Spleen (tissue), 11 donors: Measurements from ENCODE around the gene SRP72. TPM values are rescaled to one million over a fixed set of nuclear protein-coding genes. Genes with fewer than 3 reads are reported as not detected.
"Not testable (repeated sequence)": the region's sequence is repeated elsewhere in the genome, so short reads cannot be mapped to it uniquely, and the experiment has no call there.

Experiments
- DNase-seq: peaks from one replicate; pipeline ENCODE4 v3.0.0-alpha.2; 2020
- H3K27ac ChIP-seq, 8 donors: fragments of 200-600 bp; sonication (generic) in 7 of 8; 1 replicate in 4 of 8; 2 replicates in 4 of 8; pipeline versions ENCODE4 v1.5.0 to v1.8.0; 2016 to 2021; ENCODE audit warnings: inconsistent platforms in 4 of 8, mild to moderate bottlenecking in 4 of 8, moderate library complexity in 1 of 8
- H3K27me3 ChIP-seq, 7 donors: fragments of 200-600 bp; sonication (generic) in 6 of 7; replicated peaks in 1 of 7; 1 replicate in 4 of 7; 2 replicates in 3 of 7; pipeline versions ENCODE4 v1.5.0 to v1.8.0; 2016 to 2021; ENCODE audit warnings: inconsistent platforms in 3 of 7, mild to moderate bottlenecking in 1 of 7
- H3K36me3 ChIP-seq, 6 donors: fragments of 200-600 bp; sonication (generic) in 5 of 6; 1 replicate in 4 of 6; 2 replicates in 2 of 6; pipeline versions ENCODE4 v1.5.0 to v1.8.0; 2016 to 2021; ENCODE audit warnings: inconsistent platforms in 2 of 6
- H3K4me1 ChIP-seq, 6 donors: fragments of 200-600 bp; sonication (generic) in 5 of 6; 1 replicate in 3 of 6; 2 replicates in 3 of 6; pipeline versions ENCODE4 v1.5.0 to v1.8.0; 2016 to 2021; ENCODE audit warnings: inconsistent platforms in 3 of 6
- H3K4me3 ChIP-seq, 8 donors: fragments of 200-600 bp; sonication (generic) in 7 of 8; 1 replicate in 4 of 8; 2 replicates in 4 of 8; pipeline versions ENCODE4 v1.5.0 to v1.8.0; 2016 to 2021; ENCODE audit warnings: inconsistent platforms in 4 of 8, mild to moderate bottlenecking in 4 of 8, moderate library complexity in 2 of 8
- H3K9me3 ChIP-seq, 8 donors: fragments of 200-600 bp; sonication (generic) in 7 of 8; 1 replicate in 4 of 8; 2 replicates in 4 of 8; pipeline versions ENCODE4 v1.5.0 to v1.8.0; 2016 to 2021; ENCODE audit warnings: inconsistent platforms in 4 of 8
- POLR2A ChIP-seq, 3 donors: fragments of 450-650 bp; IDR thresholded peaks; one replicate each; pipeline ENCODE4 v1.5.1; 2017; ENCODE audit warnings: antibody characterized with exemption in 3 of 3, mild to moderate bottlenecking in 1 of 3
- POLR2AphosphoS5 ChIP-seq, 3 donors: sonication (generic); formaldehyde crosslinking; IDR thresholded peaks; one replicate each; pipeline ENCODE4 v1.5.1; 2017; ENCODE audit warnings: antibody characterized with exemption in 3 of 3
- WGBS, 5 donors: extraction: QIAGEN DNeasy Blood & Tissue Kit in 3 of 5; methylation state at CpG; one replicate each; pipeline versions ENCODE4 v1.1.5 to v1.1.7; 2013 to 2018; 5-methylcytosine and 5-hydroxymethylcytosine counted together
- intact Hi-C: fragments of 100-400 bp; cut with DNase I; formaldehyde crosslinking; loops from one replicate; pipeline ENCODE4 v1.15.0; 2023; ENCODE audit warnings: low total_unique reads
- polyA plus RNA-seq, 3 donors: library from polyadenylated mRNA; stranded (reverse); fragments of 200-250 nt; gene quantifications; one replicate each; pipeline ENCODE4 v1.2.1, GENCODE V29; 2013
- total RNA-seq, 7 donors: library from RNA; depleted of rRNA in 3 of 7; stranded (reverse); fragments of >200 nt in 3 of 7; fragmentation: NEBNext Ultra II Directional in 4 of 7; extraction: Animal tissue kit (Norgen Biotek cat#: 25700) in 4 of 7; gene quantifications; one replicate each; pipeline versions ENCODE4 v1.1.0 to v1.2.1, GENCODE V29; 2016 to 2021
- TF ChIP-seq, protein P1 (sequence below), 11 experiments: fragments of 200-600 bp in 7 of 11; fragments of 450-650 bp in 4 of 11; sonication (generic) in 4 of 11; IDR thresholded peaks in 8 of 11; conservative IDR thresholded peaks in 3 of 11; 1 replicate in 7 of 11; 2 replicates in 4 of 11; pipeline versions ENCODE4 v1.4.0 to v1.8.0; 2016 to 2021; ENCODE audit warnings: antibody characterized with exemption in 11 of 11, inconsistent platforms in 4 of 11, mild to moderate bottlenecking in 1 of 11
- donor health status: healthy with polysubstance abuse.
- donor health status: DM: no; HTN: no; CAD: no; lungs with moderate emphysema.
- donor health status: DM: no; HTN: no; CAD: no.
- donor health status: Bipolar disorder and iron deficiency.
- donor health status: healthy.
- donor health status: DM: no; HTN: no; CAD: no.
- donor health status: DM: yes; HTN: yes; CAD: no.

Gene SRP72
- total and polyA plus RNA-seq, 10 donors: 30.1 to 97.7 (median 78.1) TPM

GRCh38 chr4:56464581-56464980 is 2.8 kb upstream of the SRP72 start:
- no peak for DNase-seq
- Histone ChIP-seq H3K27me3 (no peaks in the 10 kb centered on the region), H3K27ac (no peak overlapping the region), H3K9me3 (no peaks in the 10 kb centered on the region), H3K4me1 (peaks cover 25 to 51% (median 42%) of the 10 kb centered on the region in 6 donors), H3K4me3 (no peak overlapping the region), H3K36me3 (peaks cover 0 to 40% (median 17%) of the 10 kb centered on the region in 6 donors)
- intact Hi-C loops: loop anchor here (10.0 kb wide), 1 partner anchor 520 kb away; the partner anchor contains the start of gene CEP135
- TF ChIP-seq, protein P1, sequence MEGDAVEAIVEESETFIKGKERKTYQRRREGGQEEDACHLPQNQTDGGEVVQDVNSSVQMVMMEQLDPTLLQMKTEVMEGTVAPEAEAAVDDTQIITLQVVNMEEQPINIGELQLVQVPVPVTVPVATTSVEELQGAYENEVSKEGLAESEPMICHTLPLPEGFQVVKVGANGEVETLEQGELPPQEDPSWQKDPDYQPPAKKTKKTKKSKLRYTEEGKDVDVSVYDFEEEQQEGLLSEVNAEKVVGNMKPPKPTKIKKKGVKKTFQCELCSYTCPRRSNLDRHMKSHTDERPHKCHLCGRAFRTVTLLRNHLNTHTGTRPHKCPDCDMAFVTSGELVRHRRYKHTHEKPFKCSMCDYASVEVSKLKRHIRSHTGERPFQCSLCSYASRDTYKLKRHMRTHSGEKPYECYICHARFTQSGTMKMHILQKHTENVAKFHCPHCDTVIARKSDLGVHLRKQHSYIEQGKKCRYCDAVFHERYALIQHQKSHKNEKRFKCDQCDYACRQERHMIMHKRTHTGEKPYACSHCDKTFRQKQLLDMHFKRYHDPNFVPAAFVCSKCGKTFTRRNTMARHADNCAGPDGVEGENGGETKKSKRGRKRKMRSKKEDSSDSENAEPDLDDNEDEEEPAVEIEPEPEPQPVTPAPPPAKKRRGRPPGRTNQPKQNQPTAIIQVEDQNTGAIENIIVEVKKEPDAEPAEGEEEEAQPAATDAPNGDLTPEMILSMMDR (IDR thresholded peaks at IDR 0.05 in 8 of 11, conservative IDR thresholded peaks at IDR 0.05 in 3 of 11): no peak
- no peak for TF ChIP-seq POLR2AphosphoS5 (IDR thresholded peaks at IDR 0.05)
- TF ChIP-seq POLR2A (IDR thresholded peaks at IDR 0.05): no peak
- WGBS, 5 donors: 78 to 92% (median 84%) methylated on average over 3 of the region's 3 CpGs

- DNase-seq: no peak
- Histone ChIP-seq H3K4me3 (peak overlapping the region in 6 of 8 donors; percentile 94 to 99 (median 98)), H3K27me3 (no peaks in the 10 kb centered on the region), H3K9me3 (no peaks in the 10 kb centered on the region), H3K27ac (no peak overlapping the region), H3K36me3 (peaks cover 0 to 38% (median 9%) of the 10 kb centered on the region in 6 donors), H3K4me1 (peaks cover 30 to 63% (median 51%) of the 10 kb centered on the region in 6 donors)
- 72 to 85% (median 83%) methylated on average over 9 to 10 of the region's 10 CpGs for WGBS, 5 donors
- TF ChIP-seq, protein P1 (IDR thresholded peaks at IDR 0.05 in 8 of 11, conservative IDR thresholded peaks at IDR 0.05 in 3 of 11): no peak
- no peak for TF ChIP-seq POLR2A (IDR thresholded peaks at IDR 0.05)
- no peak for TF ChIP-seq POLR2AphosphoS5 (IDR thresholded peaks at IDR 0.05)
- intact Hi-C loops: loop anchor here (10.0 kb wide), 1 partner anchor 521 kb away; the partner anchor contains the start of gene CEP135
Measured at GRCh38 chr4:56465599-56466295, 1.7 kb upstream of the SRP72 start.

- not testable (repeated sequence) for DNase-seq, H3K27me3 ChIP-seq, H3K9me3 ChIP-seq
- H3K4me3 ChIP-seq: peak overlapping the region; percentile 94 to 99 (median 96)
- intact Hi-C loops: loop anchor here (10.0 kb wide), 1 partner anchor 522 kb away; the partner anchor contains the start of gene CEP135
- H3K27ac ChIP-seq: peak overlapping the region in 4 of 8 donors; percentile 91 to 95 (median 93)
- H3K36me3 ChIP-seq: peaks cover 0 to 38% (median 10%) of the 10 kb centered on the region in 6 donors
- H3K4me1 ChIP-seq: peaks cover 30 to 69% (median 51%) of the 10 kb centered on the region in 6 donors
- 16 to 29% (median 21%) methylated on average over 8 of the region's 8 CpGs for WGBS, 5 donors
Measured at GRCh38 chr4:56466296-56466761, 1.1 kb upstream of the SRP72 start.

DNA sequence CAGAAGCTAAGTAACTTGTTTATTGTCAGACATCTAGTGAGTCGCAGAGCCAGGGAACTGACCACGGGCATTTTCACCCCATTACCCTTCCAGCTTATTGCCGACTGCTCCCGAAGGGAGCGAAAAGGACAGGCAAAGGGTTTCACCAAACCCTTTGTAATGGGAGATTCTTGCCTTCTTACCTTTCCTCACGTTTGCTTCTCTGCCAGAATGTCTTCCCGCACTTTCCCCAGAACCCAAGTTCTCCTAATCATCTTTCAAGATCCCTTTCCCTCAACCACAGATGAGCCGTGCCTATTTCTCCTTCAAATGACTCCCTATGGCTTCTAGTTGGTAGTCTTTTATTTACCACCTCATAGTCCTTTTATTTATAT is 520 bp upstream of the SRP72 start:
- H3K36me3 ChIP-seq: peaks cover 0 to 38% (median 15%) of the 10 kb centered on the region in 6 donors
- TF ChIP-seq, protein P1 (IDR thresholded peaks at IDR 0.05 in 8 of 11, conservative IDR thresholded peaks at IDR 0.05 in 3 of 11): no peak
- no peak for TF ChIP-seq POLR2A (IDR thresholded peaks at IDR 0.05)
- TF ChIP-seq POLR2AphosphoS5 (IDR thresholded peaks at IDR 0.05): no peak
- H3K9me3 ChIP-seq: no peaks in the 10 kb centered on the region
- H3K27me3 ChIP-seq: no peaks in the 10 kb centered on the region
- peak overlapping the region; percentile 94 to 99 (median 96) for H3K4me3 ChIP-seq
- intact Hi-C loops: loop anchor here (10.0 kb wide), 1 partner anchor 522 kb away; the partner anchor contains the start of gene CEP135
- 0 to 1% (median 1%) methylated on average over 8 of the region's 8 CpGs for whole genome bisulfite sequencing, 5 donors
- DNase-seq: no peak
- peaks cover 30 to 70% (median 51%) of the 10 kb centered on the region in 6 donors for H3K4me1 ChIP-seq
- H3K27ac ChIP-seq: peak overlapping the region; percentile 85 to 95 (median 92)
